Neural cell (in vitro differentiated cells): ENCODE measurements around the gene ZGLP1.

Source experiments
- CTCF ChIP-seq: fragments of 450-650 bp; IDR thresholded peaks from 2 replicates; pipeline ENCODE4 v1.5.1; 2014; ENCODE audit warnings: antibody characterized with exemption, mild to moderate bottlenecking, moderate library complexity; ENCODE audit not compliant: poor library complexity, severe bottlenecking
- EP300 ChIP-seq: fragments of 450-650 bp; conservative IDR thresholded peaks from 2 replicates; pipeline ENCODE4 v1.6.1; 2014; ENCODE audit warnings: antibody characterized with exemption, mild to moderate bottlenecking, moderate library complexity; ENCODE audit not compliant: poor library complexity, severe bottlenecking
- EZH2 ChIP-seq: fragments of 200-600, 300-800 bp; shearing (Covaris generic), sonication (generic); IDR thresholded peaks from 2 replicates; pipeline ENCODE4 v1.6.1; 2014; ENCODE audit warnings: antibody characterized with exemption, low read length, borderline replicate concordance, mild to moderate bottlenecking; ENCODE audit not compliant: insufficient read depth, poor library complexity, severe bottlenecking
- POLR2AphosphoS5 ChIP-seq: IDR thresholded peaks from 2 replicates; pipeline ENCODE4 v1.6.1; 2012
- TAF1 ChIP-seq: IDR thresholded peaks from 2 replicates; pipeline ENCODE4 v1.6.1; 2012; ENCODE audit warnings: low read depth

GRCh38 chr19:10270180-10270615, 39.4 kb downstream of the ZGLP1 start:
- TF ChIP-seq CTCF (no peak), POLR2AphosphoS5 (no peak), EZH2 (no peak), TAF1 (no peak), EP300 (no peak)
